Suppressor macrophage (primary cell): ENCODE measurements around the gene UNC13B.
"Not testable (repeated sequence)": the region's sequence is repeated elsewhere in the genome, so short reads cannot be mapped to it uniquely, and the experiment has no call there.

Experiments
- DNase-seq, 4 experiments: peaks; one replicate each; pipeline ENCODE4 v3.0.0-alpha.2; 2020 to 2022

The UNC13B gene

GRCh38 chr9:35385042-35385441 is 223.2 kb downstream of the UNC13B start:
- DNase-seq = peak in 1 of 4 experiments; percentile 5

- DNase-seq = no peak
These were observed 233.4 kb downstream of the UNC13B start for GRCh38 chr9:35395076-35395705.

- no peak for DNase-seq
These were observed 233.9 kb downstream of the UNC13B start for GRCh38 chr9:35395706-35396101.

- no peak for DNase-seq
These were observed 234.9 kb downstream of the UNC13B start for GRCh38 chr9:35396560-35397215.

- no peak for DNase-seq
These were observed 235.4 kb downstream of the UNC13B start for GRCh38 chr9:35397216-35397698.

- DNase-seq = no peak
These were observed 236.1 kb downstream of the UNC13B start for GRCh38 chr9:35397923-35398322.

- DNase-seq = no peak
These were observed 237.0 kb downstream of the UNC13B start for GRCh38 chr9:35398651-35399335.

GRCh38 chr9:35404865-35405264 is 243.1 kb downstream of the UNC13B start:
- DNase-seq = no peak

- DNase-seq = peak in 2 of 4 experiments; percentile 3 to 6
These were observed 244.6 kb downstream of the UNC13B start for GRCh38 chr9:35406183-35406959.

- DNase-seq = peak; percentile 23 to 84 (median 64)
These were observed 246.0 kb downstream of the UNC13B start for GRCh38 chr9:35407846-35408245.

GRCh38 chr9:35409434-35409833 is 247.6 kb downstream of the UNC13B start:
- DNase-seq = not testable (repeated sequence)

GRCh38 chr9:35414889-35415288 is 253.1 kb downstream of the UNC13B start:
- no peak for DNase-seq

- DNase-seq = no peak
These were observed 253.7 kb downstream of the UNC13B start for GRCh38 chr9:35415402-35416097.

- DNase-seq = no peak
These were observed 254.3 kb downstream of the UNC13B start for GRCh38 chr9:35416098-35416427.

- no peak for DNase-seq
These were observed 260.5 kb downstream of the UNC13B start for GRCh38 chr9:35422346-35422745.

- DNase-seq = no peak
These were observed 260.9 kb downstream of the UNC13B start for GRCh38 chr9:35422753-35423152.

GRCh38 chr9:35423499-35423898 is 261.7 kb downstream of the UNC13B start:
- DNase-seq = no peak

- DNase-seq = no peak
These were observed 262.8 kb downstream of the UNC13B start for GRCh38 chr9:35424356-35425352.

GRCh38 chr9:35426627-35427026 is 264.8 kb downstream of the UNC13B start:
- no peak for DNase-seq

GRCh38 chr9:35431467-35431866 is 269.7 kb downstream of the UNC13B start:
- DNase-seq = no peak

GRCh38 chr9:35432076-35432475 is 270.3 kb downstream of the UNC13B start:
- no peak for DNase-seq
